Naive B cell (primary cell): ENCODE results near the gene TBC1D9. TPM values are rescaled to one million over a fixed set of nuclear protein-coding genes. Genes with fewer than 3 reads are reported as not detected.

Experiments
- ATAC-seq, 2 donors: fragments of 150-1000 bp; cut with Tn5 transposase; 2 replicates each; pipeline ENCODE4 v1.10.0; 2021; ENCODE audit warnings: low read depth in 2 of 2, mild to moderate bottlenecking in 2 of 2, moderate library complexity in 2 of 2
- DNase-seq: peaks from one replicate; pipeline ENCODE4 v3.0.0; 2022
- H3K27ac Mint-ChIP-seq, 6 donors: one replicate each; pipeline ENCODE4 v1.8.0; 2020 to 2022; ENCODE audit warnings: mild to moderate bottlenecking in 6 of 6, mixed read lengths in 6 of 6, moderate library complexity in 5 of 6, inconsistent platforms in 2 of 6
- H3K27me3 Mint-ChIP-seq, 3 donors: one replicate each; pipeline ENCODE4 v1.8.0; 2021 to 2022; ENCODE audit warnings: mixed read lengths in 3 of 3, mild to moderate bottlenecking in 1 of 3
- H3K36me3 Mint-ChIP-seq, 2 donors: one replicate each; pipeline ENCODE4 v1.8.0; 2020 to 2022; ENCODE audit warnings: mixed read lengths in 2 of 2, inconsistent platforms in 1 of 2, mild to moderate bottlenecking in 1 of 2
- H3K4me1 Mint-ChIP-seq, 3 donors: one replicate each; pipeline ENCODE4 v1.8.0; 2020 to 2022; ENCODE audit warnings: mixed read lengths in 3 of 3, inconsistent platforms in 1 of 3, mild to moderate bottlenecking in 1 of 3, moderate library complexity in 1 of 3
- H3K4me3 Mint-ChIP-seq, 8 donors: one replicate each; pipeline ENCODE4 v1.8.0; 2020 to 2022; ENCODE audit warnings: mild to moderate bottlenecking in 8 of 8, mixed read lengths in 8 of 8, moderate library complexity in 8 of 8, inconsistent platforms in 2 of 8
- H3K9me3 Mint-ChIP-seq, 7 donors: one replicate each; pipeline ENCODE4 v1.8.0; 2020 to 2022; ENCODE audit warnings: mixed read lengths in 7 of 7, mild to moderate bottlenecking in 5 of 7, inconsistent platforms in 2 of 7, moderate library complexity in 1 of 7
- polyA plus RNA-seq, 6 donors: library from polyadenylated mRNA; unstranded; fragments of 300-500 nt; fragmentation: Illumina TruSeq; gene quantifications; one replicate each; pipeline ENCODE4 v1.2.3, GENCODE V29; 2021; ENCODE audit warnings: low read depth in 6 of 6

TBC1D9 gene
- polyA plus RNA-seq, 6 donors from 2014 or later, result 4.4 to 38.9 (median 21.2) TPM

- Mint-ChIP-seq H3K9me3 (peaks cover 0 to 9% (median 3%) of the 10 kb centered on the region in 7 donors), H3K36me3 (peaks cover 0 to 6% of the 10 kb centered on the region in 2 donors), H3K4me1 (no peaks in the 10 kb centered on the region), H3K27ac (no peak overlapping the region), H3K27me3 (peaks cover 11 to 52% (median 46%) of the 10 kb centered on the region in 3 donors), H3K4me3 (peak overlapping the region in 1 of 8 donors; percentile 48)
- ATAC-seq (peak; percentile 83 to 88), DNase-seq (peak; percentile 10)
These were observed 161.1 kb downstream of the TBC1D9 start for GRCh38 chr4:140595065-140595464.

GRCh38 chr4:140584439-140584838 is 171.7 kb downstream of the TBC1D9 start:
- Mint-ChIP-seq H3K27me3 (peaks cover 8 to 35% (median 17%) of the 10 kb centered on the region in 3 donors), H3K36me3 (no peaks in the 10 kb centered on the region), H3K9me3 (peaks cover 0 to 3% (median 0%) of the 10 kb centered on the region in 7 donors), H3K4me1 (peaks cover 0 to under 1% (median 0%) of the 10 kb centered on the region in 3 donors), H3K27ac (no peak overlapping the region), H3K4me3 (no peak overlapping the region)
- ATAC-seq (no peak), DNase-seq (no peak)

GRCh38 chr4:140581078-140581477 is 175.1 kb downstream of the TBC1D9 start:
- ATAC-seq (no peak), DNase-seq (no peak)
- H3K27ac Mint-ChIP-seq, result peak overlapping the region in 1 of 6 donors; percentile 24
- peaks cover 35 to 51% (median 38%) of the 10 kb centered on the region in 3 donors for H3K27me3 Mint-ChIP-seq
- peaks cover 2 to 8% (median 7%) of the 10 kb centered on the region in 3 donors for H3K4me1 Mint-ChIP-seq
- H3K4me3 Mint-ChIP-seq, result no peak overlapping the region
- peaks cover 0 to 3% (median 0%) of the 10 kb centered on the region in 7 donors for H3K9me3 Mint-ChIP-seq
- no peaks in the 10 kb centered on the region for H3K36me3 Mint-ChIP-seq

- no peak for ATAC-seq
- no peak overlapping the region for H3K4me3 Mint-ChIP-seq
- H3K27me3 Mint-ChIP-seq, result peaks cover 39 to 62% (median 50%) of the 10 kb centered on the region in 3 donors
- no peak overlapping the region for H3K27ac Mint-ChIP-seq
- DNase-seq, result no peak
- H3K9me3 Mint-ChIP-seq, result peaks cover 0 to 3% (median 0%) of the 10 kb centered on the region in 7 donors
- H3K4me1 Mint-ChIP-seq, result peaks cover 2 to 8% (median 7%) of the 10 kb centered on the region in 3 donors
- H3K36me3 Mint-ChIP-seq, result no peaks in the 10 kb centered on the region
These were observed 176.9 kb downstream of the TBC1D9 start for GRCh38 chr4:140579278-140579677.

- Mint-ChIP-seq H3K4me1 (peaks cover 2 to 8% (median 7%) of the 10 kb centered on the region in 3 donors), H3K36me3 (peaks cover 11 to 18% of the 10 kb centered on the region in 2 donors)
- DNase-seq, result no peak
These were observed 180.7 kb downstream of the TBC1D9 start for GRCh38 chr4:140575489-140575888.

GRCh38 chr4:140571620-140572019 is 184.6 kb downstream of the TBC1D9 start:
- DNase-seq (no peak), ATAC-seq (no peak)
- H3K4me1 Mint-ChIP-seq, result peaks cover 15 to 25% (median 18%) of the 10 kb centered on the region in 3 donors
- no peak overlapping the region for H3K4me3 Mint-ChIP-seq
- H3K9me3 Mint-ChIP-seq, result peaks cover 2 to 24% (median 9%) of the 10 kb centered on the region in 7 donors
- H3K36me3 Mint-ChIP-seq, result peaks cover 11 to 21% of the 10 kb centered on the region in 2 donors
- peaks cover 57 to 82% (median 59%) of the 10 kb centered on the region in 3 donors for H3K27me3 Mint-ChIP-seq
- no peak overlapping the region for H3K27ac Mint-ChIP-seq

More at GRCh38 chr4:140575489-140575888, 180.7 kb downstream of the TBC1D9 start:
- H3K9me3 Mint-ChIP-seq, result peaks cover 2 to 20% (median 9%) of the 10 kb centered on the region in 7 donors
- no peak overlapping the region for H3K4me3 Mint-ChIP-seq
- ATAC-seq, result no peak
- H3K27me3 Mint-ChIP-seq, result peaks cover 64 to 76% (median 75%) of the 10 kb centered on the region in 3 donors
- H3K27ac Mint-ChIP-seq, result no peak overlapping the region

Other genes starting within 250 kb of the TBC1D9 start
- 1 to 10 TPM; 3.1 to 8.1 (median 6.7) TPM for gene ELMOD2, start 232.2 kb downstream of the TBC1D9 start, polyA plus RNA-seq
- gene UCP1, start 187.4 kb downstream of the TBC1D9 start, polyA plus RNA-seq, result not detected